HepG2 (cell line): ENCODE data around the gene CA9. TPM values are rescaled to one million over a fixed set of nuclear protein-coding genes. Genes with fewer than 3 reads are reported as not detected.

ENCODE experiments used
- ATF1 ChIP-seq: IDR thresholded peaks from 2 replicates; pipeline ENCODE4 v1.6.1; 2016; ENCODE audit warnings: mild to moderate bottlenecking, control low read depth
- EP300 ChIP-seq, 3 experiments: sonication (generic) in 1 of 3; formaldehyde crosslinking in 1 of 3; IDR thresholded peaks; 2 replicates each; pipeline versions ENCODE4 v1.5.1 to v1.6.1; 2011 to 2020; ENCODE audit warnings: low read depth in 2 of 3, low read length in 2 of 3, borderline replicate concordance in 1 of 3, improper control_type of control experiment in 1 of 3, mild to moderate bottlenecking in 1 of 3, missing genetic modification reagents in 1 of 3, moderate library complexity in 1 of 3
- GABPA ChIP-seq, 2 experiments: IDR thresholded peaks; 2 replicates each; pipeline ENCODE4 v1.6.1; 2011 to 2016; ENCODE audit warnings: low read depth in 2 of 2, low read length in 1 of 2, missing biosample characterization in 1 of 2, missing genetic modification characterization in 1 of 2
- KLF6 ChIP-seq: IDR thresholded peaks from 2 replicates; pipeline ENCODE4 v1.8.0; 2016; ENCODE audit warnings: missing biosample characterization, missing genetic modification reagents
- MLLT10 ChIP-seq: sonication (generic); formaldehyde crosslinking; IDR thresholded peaks from 2 replicates; pipeline ENCODE4 v1.4.0; 2020; ENCODE audit warnings: missing genetic modification reagents
- SCMH1 ChIP-seq: sonication (generic); formaldehyde crosslinking; IDR thresholded peaks from 2 replicates; pipeline ENCODE4 v1.9.0; 2021; ENCODE audit warnings: missing genetic modification reagents, mild to moderate bottlenecking, borderline replicate concordance
- SP4 ChIP-seq: sonication (generic); formaldehyde crosslinking; IDR thresholded peaks from 2 replicates; pipeline ENCODE4 v1.8.1; 2023; ENCODE audit warnings: mild to moderate bottlenecking, missing genetic modification reagents
- XRCC5 ChIP-seq: fragments of 200-400 bp; formaldehyde crosslinking; optimal IDR thresholded peaks from 2 replicates; pipeline ENCODE3; 2017; ENCODE audit warnings: mild to moderate bottlenecking, low read length
- ZNF234 ChIP-seq: sonication (generic); formaldehyde crosslinking; conservative IDR thresholded peaks from 2 replicates; pipeline ENCODE4 v1.5.1; 2020; ENCODE audit warnings: mild to moderate bottlenecking, missing genetic modification reagents
- ZNF44 ChIP-seq: sonication (generic); formaldehyde crosslinking; IDR thresholded peaks from 2 replicates; pipeline ENCODE4 v1.5.1; 2020; ENCODE audit warnings: mild to moderate bottlenecking, missing genetic modification reagents
- ZNF775 ChIP-seq: sonication (generic); formaldehyde crosslinking; IDR thresholded peaks from 2 replicates; pipeline ENCODE4 v1.4.0; 2020; ENCODE audit warnings: missing genetic modification reagents, mild to moderate bottlenecking, moderate library complexity, borderline replicate concordance
- ZNF780A ChIP-seq: sonication (generic); formaldehyde crosslinking; IDR thresholded peaks from 2 replicates; pipeline ENCODE4 v1.8.0; 2022; ENCODE audit warnings: mild to moderate bottlenecking, missing genetic modification reagents, moderate library complexity
- ZSCAN25 ChIP-seq: sonication (generic); formaldehyde crosslinking; IDR thresholded peaks from 2 replicates; pipeline ENCODE4 v1.8.0; 2022; ENCODE audit warnings: mild to moderate bottlenecking, missing genetic modification reagents
- ZSCAN29 ChIP-seq: sonication (generic); formaldehyde crosslinking; conservative IDR thresholded peaks from 2 replicates; pipeline ENCODE4 v1.4.0; 2020; ENCODE audit warnings: mild to moderate bottlenecking, missing genetic modification reagents
- ZSCAN31 ChIP-seq: sonication (generic); formaldehyde crosslinking; IDR thresholded peaks from 2 replicates; pipeline ENCODE4 v1.5.0; 2020; ENCODE audit warnings: low read depth, mild to moderate bottlenecking, missing genetic modification reagents
- polyA plus RNA-seq, 8 experiments: library from polyadenylated mRNA; depleted of rRNA in 3 of 8; stranded (reverse) in 7 of 8; unstranded in 1 of 8; fragments of >200 nt; fragmentation: Illumina TruSeq in 4 of 8; extraction: Trizol in 4 of 8; gene quantifications; 2 replicates each; pipeline versions ENCODE4 v1.2.1 to v1.2.3, GENCODE V29; 2011 to 2016; ENCODE audit warnings: low read depth in 4 of 8, missing spikeins in 1 of 8, mixed read lengths in 1 of 8; ENCODE audit not compliant: insufficient read depth in 1 of 8
- total RNA-seq, 5 experiments: library from RNA; depleted of rRNA; stranded (reverse); fragments of >200 nt; fragmentation: Illumina TruSeq; extraction: Trizol; gene quantifications; 2 replicates each; pipeline ENCODE4 v1.2.3, GENCODE V29; 2016; ENCODE audit warnings: low read depth in 1 of 5
- TF ChIP-seq, protein P1 (sequence below): sonication (generic); formaldehyde crosslinking; IDR thresholded peaks from 2 replicates; pipeline ENCODE4 v1.4.0; 2020; ENCODE audit warnings: mild to moderate bottlenecking, missing genetic modification reagents
- TF ChIP-seq, protein P2 (sequence below): sonication (generic); formaldehyde crosslinking; IDR thresholded peaks from 2 replicates; pipeline ENCODE4 v1.4.0; 2020; ENCODE audit warnings: missing genetic modification reagents

CA9 gene
- total and polyA plus RNA-seq, 2 of the 13 experiments (the other 11 are each of a cell fraction or from before 2014, with no cell fraction given) = 0.13 to 152 TPM

DNA sequence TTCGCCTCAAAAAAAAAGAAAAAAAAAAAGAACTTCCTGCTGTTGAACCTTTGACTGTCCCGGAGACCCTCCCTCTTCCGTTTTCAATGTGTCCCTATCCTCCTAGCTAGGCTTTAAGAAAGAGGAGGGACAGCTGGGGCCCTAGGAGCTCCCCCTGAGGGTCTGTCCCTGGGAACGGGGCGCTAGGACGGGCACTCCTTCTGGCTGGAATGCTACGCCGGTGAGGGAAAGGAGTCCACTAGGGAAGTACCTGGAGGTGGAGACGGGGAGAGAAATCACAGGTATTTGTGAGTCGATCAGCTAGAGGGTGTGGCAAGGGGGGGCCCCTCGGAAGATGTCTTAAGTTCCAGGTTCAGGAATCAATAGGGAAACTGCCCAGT lies 27.6 kb upstream of the CA9 start (continued):
- TF ChIP-seq, protein P1, sequence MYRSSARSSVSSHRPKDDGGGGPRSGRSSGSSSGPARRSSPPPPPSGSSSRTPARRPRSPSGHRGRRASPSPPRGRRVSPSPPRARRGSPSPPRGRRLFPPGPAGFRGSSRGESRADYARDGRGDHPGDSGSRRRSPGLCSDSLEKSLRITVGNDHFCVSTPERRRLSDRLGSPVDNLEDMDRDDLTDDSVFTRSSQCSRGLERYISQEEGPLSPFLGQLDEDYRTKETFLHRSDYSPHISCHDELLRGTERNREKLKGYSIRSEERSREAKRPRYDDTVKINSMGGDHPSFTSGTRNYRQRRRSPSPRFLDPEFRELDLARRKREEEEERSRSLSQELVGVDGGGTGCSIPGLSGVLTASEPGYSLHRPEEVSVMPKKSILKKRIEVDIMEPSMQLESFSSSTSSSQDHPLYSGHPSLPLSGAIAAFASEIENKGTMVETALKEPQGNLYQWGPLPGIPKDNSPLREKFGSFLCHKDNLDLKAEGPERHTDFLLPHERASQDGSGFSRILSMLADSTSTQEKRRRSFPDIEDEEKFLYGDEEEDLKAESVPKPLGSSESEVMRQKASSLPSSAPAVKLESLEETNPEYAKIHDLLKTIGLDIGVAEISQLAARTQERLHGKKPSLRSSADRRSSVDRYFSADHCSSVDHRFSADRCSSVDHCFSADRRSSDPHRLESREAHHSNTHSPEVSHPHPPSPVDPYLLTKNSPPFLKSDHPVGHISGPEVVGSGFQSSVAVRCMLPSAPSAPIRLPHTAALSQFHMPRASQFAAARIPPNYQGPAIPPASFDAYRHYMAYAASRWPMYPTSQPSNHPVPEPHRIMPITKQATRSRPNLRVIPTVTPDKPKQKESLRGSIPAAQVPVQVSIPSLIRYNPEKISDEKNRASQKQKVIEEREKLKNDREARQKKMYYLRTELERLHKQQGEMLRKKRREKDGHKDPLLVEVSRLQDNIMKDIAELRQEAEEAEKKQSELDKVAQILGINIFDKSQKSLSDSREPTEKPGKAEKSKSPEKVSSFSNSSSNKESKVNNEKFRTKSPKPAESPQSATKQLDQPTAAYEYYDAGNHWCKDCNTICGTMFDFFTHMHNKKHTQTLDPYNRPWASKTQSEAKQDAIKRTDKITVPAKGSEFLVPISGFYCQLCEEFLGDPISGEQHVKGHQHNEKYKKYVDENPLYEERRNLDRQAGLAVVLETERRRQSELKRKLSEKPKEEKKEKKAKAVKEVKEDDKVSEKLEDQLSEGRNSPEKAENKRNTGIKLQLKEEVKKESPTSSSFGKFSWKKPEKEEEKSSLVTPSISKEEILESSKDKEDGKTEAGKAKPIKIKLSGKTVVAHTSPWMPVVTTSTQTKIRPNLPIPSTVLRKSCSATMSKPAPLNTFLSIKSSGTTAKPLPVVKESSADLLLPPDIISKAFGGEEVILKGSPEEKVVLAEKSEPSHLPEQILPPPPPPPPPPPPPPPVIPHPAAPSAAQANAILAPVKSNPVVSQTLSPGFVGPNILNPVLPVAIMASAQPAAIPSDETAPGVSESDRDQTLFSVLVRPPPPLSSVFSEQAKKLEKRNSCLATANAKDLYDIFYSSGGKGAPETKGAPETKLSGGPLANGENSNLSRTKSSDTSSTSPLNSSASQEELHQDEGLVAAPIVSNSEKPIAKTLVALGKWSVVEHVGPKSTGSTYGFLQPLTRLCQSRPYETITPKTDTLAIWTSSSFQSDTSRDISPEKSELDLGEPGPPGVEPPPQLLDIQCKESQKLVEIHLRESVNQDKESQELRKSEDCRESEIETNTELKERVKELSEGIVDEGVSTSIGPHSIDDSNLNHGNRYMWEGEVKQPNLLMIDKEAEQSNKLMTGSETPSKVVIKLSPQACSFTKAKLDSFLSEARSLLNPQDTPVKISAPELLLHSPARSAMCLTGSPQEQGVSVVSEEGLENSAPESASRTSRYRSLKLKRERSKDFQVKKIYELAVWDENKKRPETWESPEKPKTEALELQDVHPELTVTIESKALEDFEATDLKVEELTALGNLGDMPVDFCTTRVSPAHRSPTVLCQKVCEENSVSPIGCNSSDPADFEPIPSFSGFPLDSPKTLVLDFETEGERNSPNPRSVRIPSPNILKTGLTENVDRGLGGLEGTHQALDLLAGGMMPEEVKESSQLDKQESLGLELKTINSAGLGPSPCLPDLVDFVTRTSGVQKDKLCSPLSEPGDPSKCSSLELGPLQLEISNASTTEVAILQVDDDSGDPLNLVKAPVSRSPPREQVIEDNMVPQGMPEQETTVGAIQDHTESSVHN (CRISPR knock-in tag) = no peak
- TF ChIP-seq ZNF234 (CRISPR knock-in tag) = 0 out of 2 replicates have a peak, but pooled peaks have one; percentile 31
- 0 out of 2 replicates have a peak, but pooled peaks have one; percentile 30 for TF ChIP-seq SP4 (CRISPR knock-in tag)
- TF ChIP-seq XRCC5 = no peak
- no peak for TF ChIP-seq MLLT10
- TF ChIP-seq SCMH1 = no peak
- no peak for TF ChIP-seq ZSCAN25 (CRISPR knock-in tag)
- TF ChIP-seq GABPA (IDR thresholded peaks at IDR 0.05; ENCODE audit: low read depth, low read length) = no peak
- TF ChIP-seq GABPA (CRISPR knock-in tag; IDR thresholded peaks at IDR 0.05; ENCODE audit: low read depth) = peak; percentile 68
- peak; percentile 76; the same call in 1 of the 2 replicates for TF ChIP-seq ZSCAN31 (CRISPR knock-in tag)
- TF ChIP-seq ZNF44 = no peak
- TF ChIP-seq EP300 (IDR thresholded peaks at IDR 0.05; ENCODE audit: low read depth in 2 of 2, low read length in 2 of 2) = no peak
- no peak for TF ChIP-seq EP300 (CRISPR knock-in tag; IDR thresholded peaks at IDR 0.05; ENCODE audit: borderline replicate concordance)
- TF ChIP-seq ZNF775 (CRISPR knock-in tag) = no peak
- TF ChIP-seq ZSCAN29 (CRISPR knock-in tag) = no peak
- TF ChIP-seq ATF1 (CRISPR knock-in tag) = 0 out of 2 replicates have a peak, but pooled peaks have one; percentile 15
- TF ChIP-seq KLF6 (CRISPR knock-in tag) = no peak
- TF ChIP-seq, protein P2, sequence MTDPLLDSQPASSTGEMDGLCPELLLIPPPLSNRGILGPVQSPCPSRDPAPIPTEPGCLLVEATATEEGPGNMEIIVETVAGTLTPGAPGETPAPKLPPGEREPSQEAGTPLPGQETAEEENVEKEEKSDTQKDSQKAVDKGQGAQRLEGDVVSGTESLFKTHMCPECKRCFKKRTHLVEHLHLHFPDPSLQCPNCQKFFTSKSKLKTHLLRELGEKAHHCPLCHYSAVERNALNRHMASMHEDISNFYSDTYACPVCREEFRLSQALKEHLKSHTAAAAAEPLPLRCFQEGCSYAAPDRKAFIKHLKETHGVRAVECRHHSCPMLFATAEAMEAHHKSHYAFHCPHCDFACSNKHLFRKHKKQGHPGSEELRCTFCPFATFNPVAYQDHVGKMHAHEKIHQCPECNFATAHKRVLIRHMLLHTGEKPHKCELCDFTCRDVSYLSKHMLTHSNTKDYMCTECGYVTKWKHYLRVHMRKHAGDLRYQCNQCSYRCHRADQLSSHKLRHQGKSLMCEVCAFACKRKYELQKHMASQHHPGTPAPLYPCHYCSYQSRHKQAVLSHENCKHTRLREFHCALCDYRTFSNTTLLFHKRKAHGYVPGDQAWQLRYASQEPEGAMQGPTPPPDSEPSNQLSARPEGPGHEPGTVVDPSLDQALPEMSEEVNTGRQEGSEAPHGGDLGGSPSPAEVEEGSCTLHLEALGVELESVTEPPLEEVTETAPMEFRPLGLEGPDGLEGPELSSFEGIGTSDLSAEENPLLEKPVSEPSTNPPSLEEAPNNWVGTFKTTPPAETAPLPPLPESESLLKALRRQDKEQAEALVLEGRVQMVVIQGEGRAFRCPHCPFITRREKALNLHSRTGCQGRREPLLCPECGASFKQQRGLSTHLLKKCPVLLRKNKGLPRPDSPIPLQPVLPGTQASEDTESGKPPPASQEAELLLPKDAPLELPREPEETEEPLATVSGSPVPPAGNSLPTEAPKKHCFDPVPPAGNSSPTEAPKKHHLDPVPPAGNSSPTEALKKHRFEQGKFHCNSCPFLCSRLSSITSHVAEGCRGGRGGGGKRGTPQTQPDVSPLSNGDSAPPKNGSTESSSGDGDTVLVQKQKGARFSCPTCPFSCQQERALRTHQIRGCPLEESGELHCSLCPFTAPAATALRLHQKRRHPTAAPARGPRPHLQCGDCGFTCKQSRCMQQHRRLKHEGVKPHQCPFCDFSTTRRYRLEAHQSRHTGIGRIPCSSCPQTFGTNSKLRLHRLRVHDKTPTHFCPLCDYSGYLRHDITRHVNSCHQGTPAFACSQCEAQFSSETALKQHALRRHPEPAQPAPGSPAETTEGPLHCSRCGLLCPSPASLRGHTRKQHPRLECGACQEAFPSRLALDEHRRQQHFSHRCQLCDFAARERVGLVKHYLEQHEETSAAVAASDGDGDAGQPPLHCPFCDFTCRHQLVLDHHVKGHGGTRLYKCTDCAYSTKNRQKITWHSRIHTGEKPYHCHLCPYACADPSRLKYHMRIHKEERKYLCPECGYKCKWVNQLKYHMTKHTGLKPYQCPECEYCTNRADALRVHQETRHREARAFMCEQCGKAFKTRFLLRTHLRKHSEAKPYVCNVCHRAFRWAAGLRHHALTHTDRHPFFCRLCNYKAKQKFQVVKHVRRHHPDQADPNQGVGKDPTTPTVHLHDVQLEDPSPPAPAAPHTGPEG = no peak
- no peak for TF ChIP-seq ZNF780A (CRISPR knock-in tag)
